HepG2 (cell line): ENCODE measurements around the gene CD4. TPM values are rescaled to one million over a fixed set of nuclear protein-coding genes. Genes with fewer than 3 reads are reported as not detected.

ENCODE experiments used
- BORCS8-MEF2B ChIP-seq: sonication (generic); formaldehyde crosslinking; IDR thresholded peaks from 2 replicates; pipeline ENCODE4 v1.8.0; 2022; ENCODE audit warnings: mild to moderate bottlenecking, missing genetic modification reagents
- EED ChIP-seq: sonication (generic); formaldehyde crosslinking; IDR thresholded peaks from 2 replicates; pipeline ENCODE4 v1.5.0; 2020; ENCODE audit warnings: mild to moderate bottlenecking, missing genetic modification reagents
- ESRRA ChIP-seq: sonication (generic); formaldehyde crosslinking; IDR thresholded peaks from 2 replicates; pipeline ENCODE4 v1.5.1; 2020; ENCODE audit warnings: mild to moderate bottlenecking, low read depth, missing genetic modification reagents
- ETS1 ChIP-seq: sonication (generic); formaldehyde crosslinking; IDR thresholded peaks from 2 replicates; pipeline ENCODE4 v1.4.0; 2020; ENCODE audit warnings: missing genetic modification reagents
- EZH2 ChIP-seq: conservative IDR thresholded peaks from 2 replicates; pipeline ENCODE4 v1.6.1; 2012; ENCODE audit warnings: mild to moderate bottlenecking, low read depth, low read length, moderate library complexity
- FOXA1 ChIP-seq, 2 experiments: fragments of 450-650 bp in 1 of 2; sonication (generic) in 1 of 2; formaldehyde crosslinking in 1 of 2; IDR thresholded peaks; 2 replicates each; pipeline versions ENCODE4 v1.4.0 to v1.6.1; 2016 to 2020; ENCODE audit warnings: missing genetic modification reagents in 1 of 2
- GPBP1L1 ChIP-seq: sonication (generic); formaldehyde crosslinking; IDR thresholded peaks from 2 replicates; pipeline ENCODE4 v1.5.0; 2020; ENCODE audit warnings: mild to moderate bottlenecking, missing genetic modification reagents
- GRHL1 ChIP-seq: sonication (generic); formaldehyde crosslinking; conservative IDR thresholded peaks from 2 replicates; pipeline ENCODE4 v1.8.0; 2022; ENCODE audit warnings: missing genetic modification reagents
- HDAC1 ChIP-seq: sonication (generic); formaldehyde crosslinking; IDR thresholded peaks from 2 replicates; pipeline ENCODE4 v1.5.1; 2020; ENCODE audit warnings: mild to moderate bottlenecking, missing genetic modification reagents
- MYC ChIP-seq: sonication (generic); formaldehyde crosslinking; IDR thresholded peaks from 2 replicates; pipeline ENCODE4 v1.9.0; 2021; ENCODE audit warnings: missing genetic modification reagents, borderline replicate concordance
- NONO ChIP-seq, 2 experiments: fragments of 450-650 bp in 1 of 2; sonication (generic) in 1 of 2; formaldehyde crosslinking in 1 of 2; IDR thresholded peaks in 1 of 2; conservative IDR thresholded peaks in 1 of 2; 2 replicates each; pipeline versions ENCODE4 v1.6.1 to v1.8.0; 2017 to 2022; ENCODE audit warnings: mild to moderate bottlenecking in 1 of 2, missing genetic modification reagents in 1 of 2, moderate library complexity in 1 of 2
- PAXIP1 ChIP-seq: sonication (generic); formaldehyde crosslinking; conservative IDR thresholded peaks from 2 replicates; pipeline ENCODE4 v1.4.0; 2020; ENCODE audit warnings: mild to moderate bottlenecking, missing genetic modification reagents, moderate library complexity
- POGZ ChIP-seq: sonication (generic); formaldehyde crosslinking; IDR thresholded peaks from 2 replicates; pipeline ENCODE4 v1.4.0; 2020; ENCODE audit warnings: mild to moderate bottlenecking, missing genetic modification reagents
- RAD21 ChIP-seq: fragments of 450-650 bp; formaldehyde crosslinking; IDR thresholded peaks from 2 replicates; pipeline ENCODE4 v1.5.0; 2020; ENCODE audit warnings: mild to moderate bottlenecking
- SATB2 ChIP-seq: sonication (generic); formaldehyde crosslinking; IDR thresholded peaks from 2 replicates; pipeline ENCODE4 v1.5.0; 2020; ENCODE audit warnings: missing genetic modification reagents
- ZNF180 ChIP-seq: sonication (generic); formaldehyde crosslinking; IDR thresholded peaks from 2 replicates; pipeline ENCODE4 v1.4.0; 2020; ENCODE audit warnings: low read depth, missing genetic modification reagents, borderline replicate concordance
- ZNF230 ChIP-seq: sonication (generic); formaldehyde crosslinking; IDR thresholded peaks from 2 replicates; pipeline ENCODE4 v1.4.0; 2020; ENCODE audit warnings: mild to moderate bottlenecking, missing genetic modification reagents
- ZNF704 ChIP-seq: sonication (generic); formaldehyde crosslinking; IDR thresholded peaks from 2 replicates; pipeline ENCODE4 v1.8.1; 2023; ENCODE audit warnings: mild to moderate bottlenecking, inconsistent platforms, moderate library complexity, missing genetic modification reagents, borderline replicate concordance
- ZNF709 ChIP-seq: sonication (generic); formaldehyde crosslinking; IDR thresholded peaks from 2 replicates; pipeline ENCODE4 v1.5.0; 2020; ENCODE audit warnings: mild to moderate bottlenecking, missing genetic modification reagents
- polyA plus RNA-seq, 8 experiments: library from polyadenylated mRNA; depleted of rRNA in 3 of 8; stranded (reverse) in 7 of 8; unstranded in 1 of 8; fragments of >200 nt; fragmentation: Illumina TruSeq in 4 of 8; extraction: Trizol in 4 of 8; gene quantifications; 2 replicates each; pipeline versions ENCODE4 v1.2.1 to v1.2.3, GENCODE V29; 2011 to 2016; ENCODE audit warnings: low read depth in 4 of 8, missing spikeins in 1 of 8, mixed read lengths in 1 of 8; ENCODE audit not compliant: insufficient read depth in 1 of 8
- total RNA-seq, 5 experiments: library from RNA; depleted of rRNA; stranded (reverse); fragments of >200 nt; fragmentation: Illumina TruSeq; extraction: Trizol; gene quantifications; 2 replicates each; pipeline ENCODE4 v1.2.3, GENCODE V29; 2016; ENCODE audit warnings: low read depth in 1 of 5

CD4 gene
- total and polyA plus RNA-seq, 2 of the 13 experiments (the other 11 are each of a cell fraction or from before 2014, with no cell fraction given) = 0.07 to 0.95 TPM

- TF ChIP-seq ZNF180 (CRISPR knock-in tag) = no peak; the same call in 1 of the 2 replicates
- no peak for TF ChIP-seq SATB2 (CRISPR knock-in tag)
- TF ChIP-seq GPBP1L1 = no peak
- no peak for TF ChIP-seq EZH2
- TF ChIP-seq ZNF709 (CRISPR knock-in tag) = no peak
- no peak for TF ChIP-seq ETS1 (CRISPR knock-in tag)
- peak; percentile 81 for TF ChIP-seq MYC (CRISPR knock-in tag)
- TF ChIP-seq FOXA1 (IDR thresholded peaks at IDR 0.05) = no peak
- TF ChIP-seq FOXA1 (CRISPR knock-in tag; IDR thresholded peaks at IDR 0.05) = 0 out of 2 replicates have a peak, but pooled peaks have one; percentile 38
- peak; percentile 72 for TF ChIP-seq HDAC1 (CRISPR knock-in tag)
- peak; percentile 65 for TF ChIP-seq RAD21 (CRISPR knock-in tag)
- no peak for TF ChIP-seq NONO (IDR thresholded peaks at IDR 0.05)
- peak; percentile 72 for TF ChIP-seq NONO (CRISPR knock-in tag; conservative IDR thresholded peaks at IDR 0.05)
- 0 out of 2 replicates have a peak, but pooled peaks have one; percentile 43 for TF ChIP-seq BORCS8-MEF2B (CRISPR knock-in tag)
- TF ChIP-seq POGZ (CRISPR knock-in tag) = peak; percentile 33; the same call in 1 of the 2 replicates
- TF ChIP-seq ZNF704 (CRISPR knock-in tag) = peak; percentile 37; the same call in 1 of the 2 replicates
- peak; percentile 41; the same call in 1 of the 2 replicates for TF ChIP-seq ZNF230 (CRISPR knock-in tag)
- TF ChIP-seq PAXIP1 = peak; percentile 13; the same call in 1 of the 2 replicates
- TF ChIP-seq EED (CRISPR knock-in tag) = peak; percentile 81; the same call in 1 of the 2 replicates
- TF ChIP-seq GRHL1 (CRISPR knock-in tag) = no peak
- 0 out of 2 replicates have a peak, but pooled peaks have one; percentile 51 for TF ChIP-seq ESRRA (CRISPR knock-in tag)
Measured at GRCh38 chr12:6851921-6852650, 62.8 kb downstream of the CD4 start, which contains the start of gene USP5 (continued).
